ENCODE measurements around the gene MYH3. TPM values are rescaled to one million over a fixed set of nuclear protein-coding genes. Genes with fewer than 3 reads are reported as not detected.

The MYH3 gene
- polyA plus RNA-seq, 1 donor from 2014 or later, result 0.74 TPM

DNA sequence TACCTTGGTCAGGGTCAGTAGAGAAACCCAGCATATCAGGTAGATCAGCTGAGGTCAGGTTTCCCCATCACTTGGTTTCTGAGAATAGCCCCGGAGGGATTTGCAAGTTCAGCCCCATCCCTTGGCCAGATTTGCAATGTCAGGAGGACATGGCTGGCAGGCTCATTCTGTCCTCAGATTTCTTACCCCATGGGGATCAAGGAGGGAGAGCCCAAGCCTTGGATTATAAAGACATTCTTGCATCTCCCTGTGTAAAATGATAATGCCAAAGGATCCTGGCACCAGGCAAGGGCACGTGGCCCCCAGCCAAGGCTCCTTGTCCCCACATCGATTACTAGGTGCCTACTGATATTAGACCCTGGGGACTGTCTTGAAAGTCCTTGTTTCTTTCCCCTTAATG, 53.2 kb downstream of the MYH3 start:
- H4K20me1 ChIP-seq (ENCODE audit: insufficient read depth), result no peaks in the 10 kb centered on the region
- TF ChIP-seq SMC3 (conservative IDR thresholded peaks at IDR 0.05; ENCODE audit: poor library complexity) (no peak), TAF1 (IDR thresholded peaks at IDR 0.05; ENCODE audit: low read depth) (no peak), EP300 (conservative IDR thresholded peaks at IDR 0.05; ENCODE audit: poor library complexity, severe bottlenecking) (no peak), RAD21 (conservative IDR thresholded peaks at IDR 0.05) (no peak), MXI1 (conservative IDR thresholded peaks at IDR 0.05; ENCODE audit: poor library complexity, severe bottlenecking) (no peak), EZH2 (IDR thresholded peaks at IDR 0.05; ENCODE audit: borderline replicate concordance, insufficient read depth, low read length, poor library complexity, severe bottlenecking) (no peak), POLR2AphosphoS5 (IDR thresholded peaks at IDR 0.05) (no peak)
- TF ChIP-seq, protein P1, sequence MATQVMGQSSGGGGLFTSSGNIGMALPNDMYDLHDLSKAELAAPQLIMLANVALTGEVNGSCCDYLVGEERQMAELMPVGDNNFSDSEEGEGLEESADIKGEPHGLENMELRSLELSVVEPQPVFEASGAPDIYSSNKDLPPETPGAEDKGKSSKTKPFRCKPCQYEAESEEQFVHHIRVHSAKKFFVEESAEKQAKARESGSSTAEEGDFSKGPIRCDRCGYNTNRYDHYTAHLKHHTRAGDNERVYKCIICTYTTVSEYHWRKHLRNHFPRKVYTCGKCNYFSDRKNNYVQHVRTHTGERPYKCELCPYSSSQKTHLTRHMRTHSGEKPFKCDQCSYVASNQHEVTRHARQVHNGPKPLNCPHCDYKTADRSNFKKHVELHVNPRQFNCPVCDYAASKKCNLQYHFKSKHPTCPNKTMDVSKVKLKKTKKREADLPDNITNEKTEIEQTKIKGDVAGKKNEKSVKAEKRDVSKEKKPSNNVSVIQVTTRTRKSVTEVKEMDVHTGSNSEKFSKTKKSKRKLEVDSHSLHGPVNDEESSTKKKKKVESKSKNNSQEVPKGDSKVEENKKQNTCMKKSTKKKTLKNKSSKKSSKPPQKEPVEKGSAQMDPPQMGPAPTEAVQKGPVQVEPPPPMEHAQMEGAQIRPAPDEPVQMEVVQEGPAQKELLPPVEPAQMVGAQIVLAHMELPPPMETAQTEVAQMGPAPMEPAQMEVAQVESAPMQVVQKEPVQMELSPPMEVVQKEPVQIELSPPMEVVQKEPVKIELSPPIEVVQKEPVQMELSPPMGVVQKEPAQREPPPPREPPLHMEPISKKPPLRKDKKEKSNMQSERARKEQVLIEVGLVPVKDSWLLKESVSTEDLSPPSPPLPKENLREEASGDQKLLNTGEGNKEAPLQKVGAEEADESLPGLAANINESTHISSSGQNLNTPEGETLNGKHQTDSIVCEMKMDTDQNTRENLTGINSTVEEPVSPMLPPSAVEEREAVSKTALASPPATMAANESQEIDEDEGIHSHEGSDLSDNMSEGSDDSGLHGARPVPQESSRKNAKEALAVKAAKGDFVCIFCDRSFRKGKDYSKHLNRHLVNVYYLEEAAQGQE (IDR thresholded peaks at IDR 0.05; ENCODE audit: borderline replicate concordance), result no peak
- TF ChIP-seq, protein P2, sequence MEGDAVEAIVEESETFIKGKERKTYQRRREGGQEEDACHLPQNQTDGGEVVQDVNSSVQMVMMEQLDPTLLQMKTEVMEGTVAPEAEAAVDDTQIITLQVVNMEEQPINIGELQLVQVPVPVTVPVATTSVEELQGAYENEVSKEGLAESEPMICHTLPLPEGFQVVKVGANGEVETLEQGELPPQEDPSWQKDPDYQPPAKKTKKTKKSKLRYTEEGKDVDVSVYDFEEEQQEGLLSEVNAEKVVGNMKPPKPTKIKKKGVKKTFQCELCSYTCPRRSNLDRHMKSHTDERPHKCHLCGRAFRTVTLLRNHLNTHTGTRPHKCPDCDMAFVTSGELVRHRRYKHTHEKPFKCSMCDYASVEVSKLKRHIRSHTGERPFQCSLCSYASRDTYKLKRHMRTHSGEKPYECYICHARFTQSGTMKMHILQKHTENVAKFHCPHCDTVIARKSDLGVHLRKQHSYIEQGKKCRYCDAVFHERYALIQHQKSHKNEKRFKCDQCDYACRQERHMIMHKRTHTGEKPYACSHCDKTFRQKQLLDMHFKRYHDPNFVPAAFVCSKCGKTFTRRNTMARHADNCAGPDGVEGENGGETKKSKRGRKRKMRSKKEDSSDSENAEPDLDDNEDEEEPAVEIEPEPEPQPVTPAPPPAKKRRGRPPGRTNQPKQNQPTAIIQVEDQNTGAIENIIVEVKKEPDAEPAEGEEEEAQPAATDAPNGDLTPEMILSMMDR (IDR thresholded peaks at IDR 0.05; ENCODE audit: poor library complexity, severe bottlenecking), result no peak
- H3K79me2 ChIP-seq (replicated peaks; ENCODE audit: insufficient read depth, low read length), result no peaks in the 10 kb centered on the region
- H3F3A ChIP-seq (ENCODE audit: insufficient read depth, low read length, poor library complexity, severe bottlenecking), result no peaks in the 10 kb centered on the region
- no peak overlapping the region for H3K9ac ChIP-seq (ENCODE audit: low read length)
- no peak overlapping the region for H3K4me2 ChIP-seq (ENCODE audit: low read length)
- H3K36me3 ChIP-seq (ENCODE audit: insufficient read depth, low read length), result no peaks in the 10 kb centered on the region
- H3K4me3 ChIP-seq (ENCODE audit: low read length), result no peak overlapping the region
- H3K9me3 ChIP-seq (ENCODE audit: low read length), result no peaks in the 10 kb centered on the region
- H2AFZ ChIP-seq (ENCODE audit: low read depth, low read length), result no peak overlapping the region
- H3K9me2 ChIP-seq (ENCODE audit: insufficient read depth, low read length), result no peaks in the 10 kb centered on the region
- no peak overlapping the region for H3K27ac ChIP-seq (ENCODE audit: low read length)
- no peaks in the 10 kb centered on the region for H3K27me3 ChIP-seq (ENCODE audit: insufficient read depth, low read depth, low read length)

DNA sequence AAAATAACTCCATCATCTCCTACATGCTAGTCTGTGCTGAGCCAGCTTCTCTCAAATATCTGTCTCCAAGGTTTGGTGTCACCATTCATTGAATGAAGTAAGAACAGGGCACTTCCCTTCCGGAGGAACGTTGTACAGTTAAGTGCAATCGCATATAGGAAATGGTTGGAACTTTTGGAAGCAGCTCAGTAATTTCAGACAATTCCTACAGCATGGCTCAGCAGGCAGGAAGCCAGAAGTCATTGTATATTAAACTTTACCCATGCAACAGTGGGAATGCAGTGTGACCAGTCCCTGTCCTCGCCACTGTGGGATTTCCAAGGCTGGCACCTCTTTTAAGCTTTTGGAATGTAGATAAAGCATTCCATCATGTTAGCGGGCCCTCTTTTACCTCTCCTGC, 56.5 kb downstream of the MYH3 start:
- no peaks in the 10 kb centered on the region for H3K79me2 ChIP-seq (replicated peaks; ENCODE audit: insufficient read depth, low read length)
- TF ChIP-seq TAF1 (IDR thresholded peaks at IDR 0.05; ENCODE audit: low read depth) (no peak), RAD21 (conservative IDR thresholded peaks at IDR 0.05) (no peak), EP300 (conservative IDR thresholded peaks at IDR 0.05; ENCODE audit: poor library complexity, severe bottlenecking) (no peak), POLR2AphosphoS5 (IDR thresholded peaks at IDR 0.05) (no peak)
- TF ChIP-seq, protein P1 (IDR thresholded peaks at IDR 0.05; ENCODE audit: borderline replicate concordance), result no peak
- no peak overlapping the region for H3K27ac ChIP-seq (ENCODE audit: low read length)
- H3K36me3 ChIP-seq (ENCODE audit: insufficient read depth, low read length), result no peaks in the 10 kb centered on the region
- H3K4me2 ChIP-seq (ENCODE audit: low read length), result no peak overlapping the region
- no peak overlapping the region for H3K4me3 ChIP-seq (ENCODE audit: low read length)
- H4K20me1 ChIP-seq (ENCODE audit: insufficient read depth), result no peaks in the 10 kb centered on the region
- H2AFZ ChIP-seq (ENCODE audit: low read depth, low read length), result no peak overlapping the region
- no peaks in the 10 kb centered on the region for H3F3A ChIP-seq (ENCODE audit: insufficient read depth, low read length, poor library complexity, severe bottlenecking)
- H3K9me2 ChIP-seq (ENCODE audit: insufficient read depth, low read length), result no peaks in the 10 kb centered on the region
- H3K27me3 ChIP-seq (ENCODE audit: insufficient read depth, low read depth, low read length), result no peaks in the 10 kb centered on the region
- no peaks in the 10 kb centered on the region for H3K9me3 ChIP-seq (ENCODE audit: low read length)
- no peak overlapping the region for H3K9ac ChIP-seq (ENCODE audit: low read length)

Data from neural cell (in vitro differentiated cells).